ENCODE data around the gene SEMA4G. TPM values are rescaled to one million over a fixed set of nuclear protein-coding genes. Genes with fewer than 3 reads are reported as not detected.

SEMA4G gene
- total and polyA plus RNA-seq, 7 experiments from 2014 or later: 0.24 to 1.7 (median 0.88) TPM

GRCh38 chr10:100960251-100960650 lies 9.1 kb upstream of the SEMA4G start:
- H3K9me3 Mint-ChIP-seq: no peaks in the 10 kb centered on the region
- H3K4me3 Mint-ChIP-seq: no peak overlapping the region
- no peaks in the 10 kb centered on the region for H3K4me1 ChIP-seq (ENCODE audit: control insufficient read depth in 2 of 2, insufficient read depth in 2 of 2, low read length in 2 of 2)
- DNase-seq: no peak
- H3K36me3 ChIP-seq (ENCODE audit: control insufficient read depth in 2 of 3, insufficient read depth in 3 of 3, low read length in 3 of 3): peaks cover 0 to 48% (median 0%) of the 10 kb centered on the region in 3 experiments
- ChIA-PET CTCF (no interaction called here), POLR2A (interaction anchor here (0.6 kb wide), 1 partner anchor 16 kb away, joined by 5 read pairs; no protein-coding TSS in a partner anchor)
- no peak overlapping the region for H3K4me3 ChIP-seq (ENCODE audit: low read length)
- ATAC-seq: no peak
- H3K9me3 ChIP-seq (ENCODE audit: control insufficient read depth in 2 of 3, low read length in 3 of 3): no peaks in the 10 kb centered on the region
- H3K27me3 Mint-ChIP-seq: no peaks in the 10 kb centered on the region
- peaks cover 15 to 38% (median 27%) of the 10 kb centered on the region in 5 donors for H3K36me3 Mint-ChIP-seq
- H3K27ac Mint-ChIP-seq: peak overlapping the region in 1 of 9 donors; percentile 21
- peaks cover 0 to 9% (median 0%) of the 10 kb centered on the region in 7 donors for H3K4me1 Mint-ChIP-seq
- no peak overlapping the region for H3K27ac ChIP-seq (ENCODE audit: low read depth, low read length)
- intact Hi-C loops (cut with micrococcal nuclease): no loop called here
- H3K27me3 ChIP-seq (ENCODE audit: control insufficient read depth in 2 of 2, insufficient read depth in 2 of 2, low read length in 2 of 2): no peaks in the 10 kb centered on the region

GRCh38 chr10:100962351-100963080 lies 6.8 kb upstream of the SEMA4G start:
- Histone ChIP-seq H3K9me3 (ENCODE audit: control insufficient read depth in 2 of 3, low read length in 3 of 3) (no peaks in the 10 kb centered on the region), H3K4me1 (ENCODE audit: control insufficient read depth in 2 of 2, insufficient read depth in 2 of 2, low read length in 2 of 2) (no peaks in the 10 kb centered on the region), H3K27me3 (ENCODE audit: control insufficient read depth in 2 of 2, insufficient read depth in 2 of 2, low read length in 2 of 2) (no peaks in the 10 kb centered on the region), H3K36me3 (ENCODE audit: control insufficient read depth in 2 of 3, insufficient read depth in 3 of 3, low read length in 3 of 3) (peaks cover 0 to 32% (median 0%) of the 10 kb centered on the region in 3 experiments), H3K27ac (ENCODE audit: low read depth, low read length) (no peak overlapping the region), H3K4me3 (ENCODE audit: low read length) (no peak overlapping the region)
- H3K27me3 Mint-ChIP-seq: no peaks in the 10 kb centered on the region
- DNase-seq (no peak), ATAC-seq (no peak)
- CTCF ChIA-PET: no interaction called here
- POLR2A ChIA-PET: no interaction called here
- no peaks in the 10 kb centered on the region for H3K9me3 Mint-ChIP-seq
- no peak overlapping the region for H3K4me3 Mint-ChIP-seq
- H3K4me1 Mint-ChIP-seq: peaks cover 0 to 1% (median 0%) of the 10 kb centered on the region in 7 donors
- intact Hi-C loops (cut with micrococcal nuclease): no loop called here
- peaks cover 15 to 39% (median 26%) of the 10 kb centered on the region in 5 donors for H3K36me3 Mint-ChIP-seq
- H3K27ac Mint-ChIP-seq: no peak overlapping the region

GRCh38 chr10:100963826-100964225 lies 5.5 kb upstream of the SEMA4G start:
- Mint-ChIP-seq H3K27me3 (no peaks in the 10 kb centered on the region), H3K9me3 (no peaks in the 10 kb centered on the region), H3K27ac (no peak overlapping the region), H3K36me3 (peaks cover 13 to 33% (median 22%) of the 10 kb centered on the region in 5 donors), H3K4me1 (peaks cover 2 to 8% (median 6%) of the 10 kb centered on the region in 7 donors), H3K4me3 (no peak overlapping the region)
- no peaks in the 10 kb centered on the region for H3K27me3 ChIP-seq (ENCODE audit: control insufficient read depth in 2 of 2, insufficient read depth in 2 of 2, low read length in 2 of 2)
- no peak overlapping the region for H3K27ac ChIP-seq (ENCODE audit: low read depth, low read length)
- no peaks in the 10 kb centered on the region for H3K9me3 ChIP-seq (ENCODE audit: control insufficient read depth in 2 of 3, low read length in 3 of 3)
- H3K4me1 ChIP-seq (ENCODE audit: control insufficient read depth in 2 of 2, insufficient read depth in 2 of 2, low read length in 2 of 2): peaks cover 2 to 6% of the 10 kb centered on the region in 2 donors
- DNase-seq: no peak
- H3K4me3 ChIP-seq (ENCODE audit: low read length): no peak overlapping the region
- intact Hi-C loops (cut with micrococcal nuclease): no loop called here
- no peak for ATAC-seq
- POLR2A ChIA-PET: interaction anchor here (1.3 kb wide), 1 partner anchor 9 kb away, joined by 3 read pairs; no protein-coding TSS in a partner anchor
- H3K36me3 ChIP-seq (ENCODE audit: control insufficient read depth in 2 of 3, insufficient read depth in 3 of 3, low read length in 3 of 3): peaks cover 0 to 24% (median 0%) of the 10 kb centered on the region in 3 experiments
- CTCF ChIA-PET: no interaction called here

GRCh38 chr10:100965820-100966219 lies 3.5 kb upstream of the SEMA4G start:
- H3K27ac ChIP-seq (ENCODE audit: low read depth, low read length): no peak overlapping the region
- Mint-ChIP-seq H3K4me1 (peaks cover 4 to 16% (median 13%) of the 10 kb centered on the region in 7 donors), H3K9me3 (no peaks in the 10 kb centered on the region), H3K27ac (peak overlapping the region in 1 of 9 donors; percentile 52), H3K27me3 (peaks cover 0 to 5% (median 0%) of the 10 kb centered on the region in 5 donors), H3K36me3 (peaks cover 0 to 19% (median 10%) of the 10 kb centered on the region in 5 donors), H3K4me3 (no peak overlapping the region)
- ChIA-PET POLR2A (interaction anchor here (0.6 to 1.0 kb wide), 3 partner anchors 9 to 1301 kb away, joined by 3 to 4 read pairs (median 4); no protein-coding TSS in a partner anchor), CTCF (interaction anchor here (1.1 to 4.7 kb wide), 3 partner anchors 15 to 49 kb away, joined by 3 to 18 read pairs (median 3); no protein-coding TSS in a partner anchor)
- peaks cover 4 to 12% of the 10 kb centered on the region in 2 donors for H3K4me1 ChIP-seq (ENCODE audit: control insufficient read depth in 2 of 2, insufficient read depth in 2 of 2, low read length in 2 of 2)
- H3K9me3 ChIP-seq (ENCODE audit: control insufficient read depth in 2 of 3, low read length in 3 of 3): no peaks in the 10 kb centered on the region
- H3K27me3 ChIP-seq (ENCODE audit: control insufficient read depth in 2 of 2, insufficient read depth in 2 of 2, low read length in 2 of 2): no peaks in the 10 kb centered on the region
- no peak overlapping the region for H3K4me3 ChIP-seq (ENCODE audit: low read length)
- peaks cover 0 to 9% (median 0%) of the 10 kb centered on the region in 3 experiments for H3K36me3 ChIP-seq (ENCODE audit: control insufficient read depth in 2 of 3, insufficient read depth in 3 of 3, low read length in 3 of 3)
- intact Hi-C loops (cut with micrococcal nuclease): no loop called here
- DNase-seq (no peak), ATAC-seq (no peak)

GRCh38 chr10:100966887-100967286 lies 2.4 kb upstream of the SEMA4G start:
- ChIA-PET POLR2A (interaction anchor here (0.9 kb wide), 1 partner anchor 17 kb away, joined by 3 read pairs; no protein-coding TSS in a partner anchor), CTCF (interaction anchor here (4.7 kb wide), 1 partner anchor 48 kb away, joined by 18 read pairs; no protein-coding TSS in a partner anchor)
- Histone ChIP-seq H3K36me3 (ENCODE audit: control insufficient read depth in 2 of 3, insufficient read depth in 3 of 3, low read length in 3 of 3) (peaks cover 0 to 5% (median 0%) of the 10 kb centered on the region in 3 experiments), H3K27me3 (ENCODE audit: control insufficient read depth in 2 of 2, insufficient read depth in 2 of 2, low read length in 2 of 2) (no peaks in the 10 kb centered on the region), H3K9me3 (ENCODE audit: control insufficient read depth in 2 of 3, low read length in 3 of 3) (no peaks in the 10 kb centered on the region), H3K4me3 (ENCODE audit: low read length) (no peak overlapping the region), H3K27ac (ENCODE audit: low read depth, low read length) (no peak overlapping the region), H3K4me1 (ENCODE audit: control insufficient read depth in 2 of 2, insufficient read depth in 2 of 2, low read length in 2 of 2) (peaks cover 4 to 12% of the 10 kb centered on the region in 2 donors)
- Mint-ChIP-seq H3K9me3 (no peaks in the 10 kb centered on the region), H3K27ac (no peak overlapping the region), H3K4me1 (peaks cover 4 to 18% (median 14%) of the 10 kb centered on the region in 7 donors), H3K4me3 (no peak overlapping the region), H3K36me3 (peaks cover 0 to 14% (median 6%) of the 10 kb centered on the region in 5 donors), H3K27me3 (peaks cover 0 to 5% (median 0%) of the 10 kb centered on the region in 5 donors)
- intact Hi-C loops (cut with micrococcal nuclease): no loop called here
- DNase-seq: no peak
- ATAC-seq: no peak

GRCh38 chr10:100967332-100967731 lies 2.0 kb upstream of the SEMA4G start:
- H3K9me3 Mint-ChIP-seq: no peaks in the 10 kb centered on the region
- DNase-seq: no peak
- CTCF ChIA-PET: interaction anchor here (0.8 to 4.7 kb wide), 2 partner anchors 47 to 49 kb away, joined by 6 to 18 read pairs; no protein-coding TSS in a partner anchor
- Histone ChIP-seq H3K27ac (ENCODE audit: low read depth, low read length) (no peak overlapping the region), H3K9me3 (ENCODE audit: control insufficient read depth in 2 of 3, low read length in 3 of 3) (no peaks in the 10 kb centered on the region), H3K36me3 (ENCODE audit: control insufficient read depth in 2 of 3, insufficient read depth in 3 of 3, low read length in 3 of 3) (peaks cover 0 to under 1% (median 0%) of the 10 kb centered on the region in 3 experiments), H3K27me3 (ENCODE audit: control insufficient read depth in 2 of 2, insufficient read depth in 2 of 2, low read length in 2 of 2) (no peaks in the 10 kb centered on the region), H3K4me3 (ENCODE audit: low read length) (no peak overlapping the region), H3K4me1 (ENCODE audit: control insufficient read depth in 2 of 2, insufficient read depth in 2 of 2, low read length in 2 of 2) (peaks cover 4 to 12% of the 10 kb centered on the region in 2 donors)
- H3K4me1 Mint-ChIP-seq: peaks cover 4 to 18% (median 14%) of the 10 kb centered on the region in 7 donors
- POLR2A ChIA-PET: interaction anchor here (0.9 to 3.2 kb wide), 2 partner anchors 18 to 30 kb away, joined by 3 to 17 read pairs; no protein-coding TSS in a partner anchor
- ATAC-seq: no peak
- no peak overlapping the region for H3K27ac Mint-ChIP-seq
- peaks cover 0 to 5% (median 0%) of the 10 kb centered on the region in 5 donors for H3K27me3 Mint-ChIP-seq
- intact Hi-C loops (cut with micrococcal nuclease): no loop called here
- H3K36me3 Mint-ChIP-seq: peaks cover 0 to 10% (median 4%) of the 10 kb centered on the region in 5 donors
- H3K4me3 Mint-ChIP-seq: no peak overlapping the region

Measured in naive thymus-derived CD4-positive, alpha-beta T cell (primary cell).